ENCODE results near the gene NEO1.
"Not testable (repeated sequence)": the region's sequence is repeated elsewhere in the genome, so short reads cannot be mapped to it uniquely, and the experiment has no call there.

Gene NEO1

DNA sequence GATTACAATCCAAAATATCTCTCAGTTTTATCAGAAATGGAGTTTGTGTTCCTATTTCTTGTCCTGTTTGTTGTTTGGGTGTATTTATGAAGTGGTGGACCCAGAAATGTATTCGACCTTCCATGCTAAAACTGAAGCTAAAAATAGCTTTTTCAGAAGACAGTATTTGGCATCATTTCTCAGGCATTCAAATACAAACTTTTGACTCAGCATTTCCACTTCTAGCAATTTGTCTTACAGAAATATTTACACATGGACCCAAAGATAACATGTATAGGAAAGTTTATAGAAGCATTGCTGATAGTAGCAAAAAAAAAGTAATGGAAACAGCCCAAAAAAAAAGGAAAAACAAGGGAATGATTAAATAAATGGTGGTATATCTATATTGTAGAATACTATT is 160.2 kb downstream of the NEO1 start:
- TF ChIP-seq, protein P1, sequence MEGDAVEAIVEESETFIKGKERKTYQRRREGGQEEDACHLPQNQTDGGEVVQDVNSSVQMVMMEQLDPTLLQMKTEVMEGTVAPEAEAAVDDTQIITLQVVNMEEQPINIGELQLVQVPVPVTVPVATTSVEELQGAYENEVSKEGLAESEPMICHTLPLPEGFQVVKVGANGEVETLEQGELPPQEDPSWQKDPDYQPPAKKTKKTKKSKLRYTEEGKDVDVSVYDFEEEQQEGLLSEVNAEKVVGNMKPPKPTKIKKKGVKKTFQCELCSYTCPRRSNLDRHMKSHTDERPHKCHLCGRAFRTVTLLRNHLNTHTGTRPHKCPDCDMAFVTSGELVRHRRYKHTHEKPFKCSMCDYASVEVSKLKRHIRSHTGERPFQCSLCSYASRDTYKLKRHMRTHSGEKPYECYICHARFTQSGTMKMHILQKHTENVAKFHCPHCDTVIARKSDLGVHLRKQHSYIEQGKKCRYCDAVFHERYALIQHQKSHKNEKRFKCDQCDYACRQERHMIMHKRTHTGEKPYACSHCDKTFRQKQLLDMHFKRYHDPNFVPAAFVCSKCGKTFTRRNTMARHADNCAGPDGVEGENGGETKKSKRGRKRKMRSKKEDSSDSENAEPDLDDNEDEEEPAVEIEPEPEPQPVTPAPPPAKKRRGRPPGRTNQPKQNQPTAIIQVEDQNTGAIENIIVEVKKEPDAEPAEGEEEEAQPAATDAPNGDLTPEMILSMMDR (IDR thresholded peaks at IDR 0.05; ENCODE audit: low read length, missing control alignments): no peak
- no peak overlapping the region for H3K4me3 ChIP-seq (replicated peaks; ENCODE audit: low read depth, low read length)
- peak; percentile 10 for DNase-seq (ENCODE audit: low read depth)

- H3K4me3 ChIP-seq (replicated peaks; ENCODE audit: low read depth, low read length); DNase-seq (ENCODE audit: low read depth): not testable (repeated sequence)
Observed at GRCh38 chr15:73221450-73221849, 169.2 kb downstream of the NEO1 start.

DNA sequence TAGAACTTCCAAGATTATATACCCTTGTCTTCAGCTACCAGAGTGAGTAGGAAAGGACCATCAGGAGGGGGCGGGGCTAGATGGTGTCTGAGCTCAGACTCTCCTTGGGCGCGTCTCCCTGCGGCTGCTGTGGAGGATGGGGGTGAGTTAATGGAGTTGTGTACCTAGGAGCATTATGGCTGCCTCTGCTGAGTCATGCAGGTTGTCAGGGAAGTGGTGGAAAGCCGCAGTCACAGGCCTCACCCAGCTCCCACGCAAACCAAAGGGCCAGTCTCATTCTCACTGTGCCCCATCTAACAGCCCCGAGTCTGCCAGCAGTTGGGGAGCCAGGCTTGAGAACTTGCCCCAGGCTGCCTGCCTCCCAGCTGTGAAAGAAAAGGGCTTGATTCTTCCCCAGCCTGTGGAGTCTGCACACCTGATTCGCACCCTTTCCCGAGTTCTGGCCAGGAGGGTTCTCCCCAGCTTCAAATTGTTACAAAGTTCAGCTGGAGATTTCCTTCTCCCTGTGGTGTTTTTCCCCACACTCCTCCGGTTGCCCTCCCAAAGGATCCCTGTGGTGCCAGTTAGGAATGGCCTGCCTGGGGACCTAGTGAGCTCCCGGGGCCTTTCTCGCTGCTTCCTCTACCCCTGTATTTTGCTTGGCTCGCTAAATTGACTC is 173.2 kb downstream of the NEO1 start:
- H3K4me3 ChIP-seq (replicated peaks; ENCODE audit: low read depth, low read length): no peak overlapping the region
- no peak for DNase-seq (ENCODE audit: low read depth)
- TF ChIP-seq, protein P1 (IDR thresholded peaks at IDR 0.05; ENCODE audit: low read length, missing control alignments): no peak

DNA sequence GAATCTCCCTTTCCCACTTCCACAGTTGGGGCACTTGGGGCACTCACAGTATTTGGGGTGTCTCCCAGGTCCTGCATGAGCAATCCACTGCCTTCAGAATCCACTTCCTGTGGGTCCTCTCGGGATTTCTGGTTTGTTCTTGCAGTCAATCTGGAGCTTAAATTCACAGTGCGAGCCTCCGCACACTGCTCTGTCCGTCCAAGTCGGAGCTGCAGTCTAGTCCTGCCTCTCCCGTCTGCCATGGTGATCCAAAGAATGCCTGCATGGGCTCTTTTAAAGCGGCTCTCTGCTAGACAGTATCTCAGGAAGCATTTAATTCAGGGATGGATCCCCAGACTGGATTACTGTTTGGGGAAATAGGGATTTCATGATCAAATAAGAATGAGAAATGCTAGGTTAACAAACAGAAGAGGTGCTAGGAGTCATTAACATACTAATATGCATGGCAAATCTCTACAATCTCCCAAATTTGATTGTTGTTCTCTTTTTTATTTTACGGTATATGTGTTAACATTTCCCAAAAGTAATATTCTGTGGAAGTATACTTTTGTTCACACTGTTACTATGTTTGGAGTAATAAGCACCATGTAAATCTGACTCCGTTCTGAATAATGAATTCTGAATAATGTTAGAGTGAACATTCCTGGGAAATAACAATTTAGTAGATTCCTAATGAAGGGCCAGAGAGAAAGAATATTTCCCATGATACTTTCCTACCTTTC is 174.0 kb downstream of the NEO1 start:
- no peak for DNase-seq (ENCODE audit: low read depth)
- TF ChIP-seq, protein P1 (IDR thresholded peaks at IDR 0.05; ENCODE audit: low read length, missing control alignments): no peak

DNA sequence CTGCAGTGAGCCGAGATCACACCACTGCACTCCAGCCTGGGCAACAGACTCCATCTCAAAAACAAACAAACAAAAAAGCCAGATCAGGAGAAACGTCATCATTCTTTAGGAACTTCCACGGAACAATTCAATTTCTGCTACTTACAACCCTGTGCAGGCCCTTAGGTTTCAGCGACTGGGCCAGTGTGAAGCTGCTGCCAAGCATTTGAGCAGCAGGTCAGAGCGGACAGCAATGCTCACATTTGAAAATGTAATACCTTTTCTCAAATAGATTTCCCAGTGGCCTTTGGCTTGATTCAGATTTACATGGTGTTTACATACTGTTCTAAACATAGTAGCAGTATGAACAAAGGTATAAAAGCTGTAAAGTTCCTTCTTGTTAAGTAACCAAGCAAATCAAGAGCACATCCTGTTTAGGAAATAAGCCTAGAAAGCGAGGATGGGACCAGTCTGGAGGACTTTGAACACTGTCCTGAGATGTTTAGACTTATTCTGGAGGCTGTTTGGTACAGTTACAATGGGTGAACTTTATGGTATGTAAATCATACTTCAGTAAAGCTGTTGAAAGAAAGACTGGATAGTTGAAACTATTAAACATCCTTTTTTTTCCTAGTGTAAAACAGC is 175.3 kb downstream of the NEO1 start:
- TF ChIP-seq, protein P1 (IDR thresholded peaks at IDR 0.05; ENCODE audit: low read length, missing control alignments): no peak
- H3K4me3 ChIP-seq (replicated peaks; ENCODE audit: low read depth, low read length): no peak overlapping the region
- no peak for DNase-seq (ENCODE audit: low read depth)

More for the DNA sequence above, 174.0 kb downstream of the NEO1 start:
- H3K4me3 ChIP-seq (replicated peaks; ENCODE audit: low read depth, low read length): no peak overlapping the region

DNA sequence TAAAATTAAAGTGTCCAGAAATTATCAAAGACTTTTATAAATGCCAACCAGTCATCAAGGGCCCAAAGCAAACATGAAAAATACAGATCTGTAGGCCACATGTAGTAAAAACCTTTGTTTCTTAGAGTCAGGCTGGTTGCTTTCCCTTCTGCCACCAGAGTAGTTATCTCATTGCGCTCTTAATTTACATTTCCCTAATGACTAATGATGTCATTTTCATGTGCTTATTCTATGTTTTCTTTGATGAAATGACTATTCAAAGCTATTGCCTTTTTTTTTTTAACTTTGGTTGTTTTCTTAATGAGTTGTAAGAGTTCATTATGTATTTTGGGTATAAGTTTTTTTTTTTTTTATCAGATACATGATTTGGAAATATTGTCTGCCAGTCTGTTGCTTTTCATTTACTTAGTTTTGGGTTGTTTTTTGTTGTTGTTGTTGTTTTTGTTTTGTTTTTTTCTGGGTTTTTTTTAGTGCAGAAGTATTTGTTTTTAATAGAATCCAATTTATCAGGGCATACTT is 175.9 kb downstream of the NEO1 start:
- no peak for DNase-seq (ENCODE audit: low read depth)
- TF ChIP-seq, protein P1 (IDR thresholded peaks at IDR 0.05; ENCODE audit: low read length, missing control alignments): no peak
- H3K4me3 ChIP-seq (replicated peaks; ENCODE audit: low read depth, low read length): no peak overlapping the region

DNA sequence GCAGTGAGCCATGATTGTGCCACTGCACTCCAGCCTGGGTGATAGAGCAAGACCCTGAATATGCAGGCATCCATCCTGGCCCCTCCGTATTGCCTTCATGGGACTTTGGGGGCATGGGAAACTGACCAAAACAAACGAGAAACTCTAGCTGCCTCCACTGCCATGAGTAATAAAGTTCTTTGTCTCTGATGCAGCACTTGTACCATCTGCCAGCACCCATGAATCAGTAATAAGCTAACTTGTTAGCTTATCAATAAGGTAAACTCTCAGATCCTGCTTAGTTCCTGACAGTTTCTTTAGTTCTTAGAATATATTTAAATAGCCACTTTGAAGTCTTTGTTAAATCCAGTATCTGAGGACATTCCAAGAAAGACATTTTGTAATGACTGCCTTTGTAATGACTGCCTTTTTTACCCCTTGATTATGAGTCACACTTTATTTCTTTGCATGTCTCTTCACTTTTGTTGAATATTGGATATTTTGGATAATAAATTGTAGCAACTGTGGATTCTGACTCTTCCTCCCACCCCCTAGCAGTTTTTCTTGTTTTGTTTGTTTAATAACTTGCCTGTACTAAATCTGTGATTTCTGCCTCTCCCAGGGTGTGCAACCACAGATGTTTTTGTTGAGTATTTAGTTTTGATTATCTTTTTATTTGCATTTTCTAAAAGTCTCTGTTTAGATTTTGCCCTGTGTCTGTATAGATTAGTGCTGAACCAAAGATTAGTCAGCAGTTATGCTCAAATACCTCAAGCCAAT is 179.6 kb downstream of the NEO1 start:
- H3K4me3 ChIP-seq (replicated peaks; ENCODE audit: low read depth, low read length): no peak overlapping the region
- DNase-seq (ENCODE audit: low read depth): peak; percentile 10
- TF ChIP-seq, protein P1 (IDR thresholded peaks at IDR 0.05; ENCODE audit: low read length, missing control alignments): no peak

Data from fibroblast of pulmonary artery (primary cell).